Measurements from ENCODE around the gene CYTH3.

CYTH3 gene

DNA sequence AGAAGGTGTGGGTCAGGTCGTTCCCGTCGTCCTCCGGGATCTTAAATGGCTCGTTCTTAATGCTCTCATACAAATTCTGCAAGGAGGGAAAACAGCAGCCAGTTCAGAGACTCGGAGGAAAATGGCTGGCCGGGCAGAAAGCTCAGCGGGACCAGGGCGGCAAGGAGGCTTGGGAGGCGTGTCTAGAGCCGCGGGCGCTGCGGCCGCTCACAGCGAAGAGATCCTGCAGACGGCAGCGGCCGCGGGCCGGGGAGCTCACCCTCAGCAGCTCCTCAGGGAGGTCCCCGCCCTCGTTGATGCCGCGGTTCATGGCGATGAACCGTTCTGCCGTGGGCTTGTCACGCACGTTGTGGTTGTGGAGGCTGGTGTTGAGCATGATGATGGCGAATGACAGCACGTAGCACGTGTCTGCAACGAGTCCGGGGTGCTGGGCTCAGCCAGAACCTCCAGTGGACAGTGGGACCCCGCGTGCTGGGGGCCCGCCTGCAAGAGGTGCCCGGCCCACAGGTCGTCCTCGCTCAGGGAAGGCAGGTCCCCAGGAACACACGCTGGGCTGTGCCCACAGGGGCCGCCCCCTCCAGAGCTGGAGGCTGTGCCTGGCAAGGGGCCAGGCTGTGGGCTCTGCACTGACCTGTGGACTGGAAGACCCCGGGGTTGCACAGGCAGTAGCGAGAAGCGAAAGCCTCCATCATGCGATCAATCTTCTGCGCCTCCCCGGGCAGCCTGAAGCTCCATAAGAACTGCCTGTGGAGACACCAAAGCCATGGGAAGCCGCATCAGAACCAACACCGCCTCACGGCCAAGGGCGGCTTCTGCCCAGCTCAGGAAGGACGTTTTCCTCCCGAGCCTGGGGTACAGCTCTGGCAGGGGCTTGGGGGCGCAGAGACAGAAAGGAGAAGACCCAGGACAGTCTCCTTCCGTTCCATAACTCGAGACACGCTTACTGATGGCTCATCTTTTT, 101.6 kb downstream of the CYTH3 start:
- H3K36me3 Mint-ChIP-seq (ENCODE audit: low read depth), result peaks cover 24% of the 10 kb centered on the region
- TF ChIP-seq, protein P1, sequence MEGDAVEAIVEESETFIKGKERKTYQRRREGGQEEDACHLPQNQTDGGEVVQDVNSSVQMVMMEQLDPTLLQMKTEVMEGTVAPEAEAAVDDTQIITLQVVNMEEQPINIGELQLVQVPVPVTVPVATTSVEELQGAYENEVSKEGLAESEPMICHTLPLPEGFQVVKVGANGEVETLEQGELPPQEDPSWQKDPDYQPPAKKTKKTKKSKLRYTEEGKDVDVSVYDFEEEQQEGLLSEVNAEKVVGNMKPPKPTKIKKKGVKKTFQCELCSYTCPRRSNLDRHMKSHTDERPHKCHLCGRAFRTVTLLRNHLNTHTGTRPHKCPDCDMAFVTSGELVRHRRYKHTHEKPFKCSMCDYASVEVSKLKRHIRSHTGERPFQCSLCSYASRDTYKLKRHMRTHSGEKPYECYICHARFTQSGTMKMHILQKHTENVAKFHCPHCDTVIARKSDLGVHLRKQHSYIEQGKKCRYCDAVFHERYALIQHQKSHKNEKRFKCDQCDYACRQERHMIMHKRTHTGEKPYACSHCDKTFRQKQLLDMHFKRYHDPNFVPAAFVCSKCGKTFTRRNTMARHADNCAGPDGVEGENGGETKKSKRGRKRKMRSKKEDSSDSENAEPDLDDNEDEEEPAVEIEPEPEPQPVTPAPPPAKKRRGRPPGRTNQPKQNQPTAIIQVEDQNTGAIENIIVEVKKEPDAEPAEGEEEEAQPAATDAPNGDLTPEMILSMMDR (IDR thresholded peaks at IDR 0.05), result no peak
- no peak overlapping the region for H3K27ac Mint-ChIP-seq
- H3K4me1 Mint-ChIP-seq, result peaks cover 73% of the 10 kb centered on the region
- H3K27me3 Mint-ChIP-seq (ENCODE audit: low read depth, poor library complexity), result no peaks in the 10 kb centered on the region
- no peaks in the 10 kb centered on the region for H3K9me3 Mint-ChIP-seq
- DNase-seq, result no peak
- no peak overlapping the region for H3K4me3 Mint-ChIP-seq

DNA sequence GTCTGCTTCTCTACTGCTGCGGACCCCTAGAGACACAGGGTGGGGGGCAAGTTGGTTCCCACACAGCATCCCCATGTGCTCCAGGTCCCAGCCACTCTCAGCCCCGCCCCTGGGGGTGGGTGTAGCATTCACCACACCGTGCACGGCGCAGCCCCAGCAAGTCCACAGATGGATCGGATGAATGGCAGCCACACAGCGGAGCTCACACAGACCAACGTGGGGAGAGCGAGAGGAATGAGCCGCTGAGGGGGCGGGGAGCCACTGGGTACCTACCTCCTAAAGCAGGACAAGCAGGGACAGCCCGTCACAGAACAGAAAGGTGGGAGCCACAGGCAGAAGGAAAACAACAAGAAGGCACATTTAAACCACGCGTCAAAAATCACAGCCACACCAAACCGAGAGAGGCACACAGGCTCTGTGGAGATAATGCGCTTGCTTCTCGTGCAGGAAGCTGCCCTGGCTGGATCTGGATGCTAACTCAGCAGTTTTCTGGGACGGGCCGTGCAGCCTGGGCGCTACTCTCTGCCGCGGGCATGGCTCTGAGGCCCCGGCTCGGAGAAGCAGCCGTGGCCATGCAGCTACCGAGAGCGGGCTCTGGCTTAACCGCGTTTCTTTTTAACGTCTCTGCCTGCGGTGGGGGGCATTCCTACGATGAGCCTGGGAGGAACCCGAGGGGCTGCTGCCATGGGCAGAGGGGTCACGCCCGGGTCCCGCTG, 102.5 kb downstream of the CYTH3 start:
- Mint-ChIP-seq H3K27me3 (ENCODE audit: low read depth, poor library complexity) (no peaks in the 10 kb centered on the region), H3K9me3 (no peaks in the 10 kb centered on the region)

DNA sequence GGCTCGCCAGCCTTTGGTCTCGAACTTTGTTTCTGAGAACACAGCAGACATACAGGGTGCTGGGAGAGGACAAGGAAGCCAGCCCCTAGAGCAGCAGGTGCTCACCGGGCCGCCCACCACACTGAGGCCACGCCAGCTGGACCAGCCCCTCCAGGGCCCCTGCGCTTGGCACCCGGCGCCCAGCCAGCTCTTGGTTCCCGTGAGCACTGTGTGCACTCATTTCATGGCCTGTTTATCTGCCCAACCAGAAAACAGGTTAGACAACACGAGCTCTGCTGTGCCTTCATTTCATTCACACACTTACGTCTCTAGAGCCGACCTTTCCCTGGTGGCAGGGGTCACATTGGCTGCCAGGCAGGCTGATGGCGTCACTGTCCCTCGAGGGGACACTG, 104.0 kb downstream of the CYTH3 start:
- DNase-seq, result no peak
- H3K27me3 Mint-ChIP-seq (ENCODE audit: low read depth, poor library complexity), result no peaks in the 10 kb centered on the region
- H3K4me3 Mint-ChIP-seq, result no peak overlapping the region
- no peaks in the 10 kb centered on the region for H3K9me3 Mint-ChIP-seq
- H3K4me1 Mint-ChIP-seq, result peaks cover 86% of the 10 kb centered on the region
- TF ChIP-seq, protein P1 (IDR thresholded peaks at IDR 0.05), result no peak
- peak overlapping the region; percentile 96 for H3K27ac Mint-ChIP-seq
- peaks cover 26% of the 10 kb centered on the region for H3K36me3 Mint-ChIP-seq (ENCODE audit: low read depth)

More for the DNA sequence above, 102.5 kb downstream of the CYTH3 start:
- TF ChIP-seq, protein P1 (IDR thresholded peaks at IDR 0.05), result no peak
- Mint-ChIP-seq H3K4me1 (peaks cover 81% of the 10 kb centered on the region), H3K4me3 (peak overlapping the region; percentile 64), H3K36me3 (ENCODE audit: low read depth) (peaks cover 24% of the 10 kb centered on the region), H3K27ac (peak overlapping the region; percentile 94)
- no peak for DNase-seq

DNA sequence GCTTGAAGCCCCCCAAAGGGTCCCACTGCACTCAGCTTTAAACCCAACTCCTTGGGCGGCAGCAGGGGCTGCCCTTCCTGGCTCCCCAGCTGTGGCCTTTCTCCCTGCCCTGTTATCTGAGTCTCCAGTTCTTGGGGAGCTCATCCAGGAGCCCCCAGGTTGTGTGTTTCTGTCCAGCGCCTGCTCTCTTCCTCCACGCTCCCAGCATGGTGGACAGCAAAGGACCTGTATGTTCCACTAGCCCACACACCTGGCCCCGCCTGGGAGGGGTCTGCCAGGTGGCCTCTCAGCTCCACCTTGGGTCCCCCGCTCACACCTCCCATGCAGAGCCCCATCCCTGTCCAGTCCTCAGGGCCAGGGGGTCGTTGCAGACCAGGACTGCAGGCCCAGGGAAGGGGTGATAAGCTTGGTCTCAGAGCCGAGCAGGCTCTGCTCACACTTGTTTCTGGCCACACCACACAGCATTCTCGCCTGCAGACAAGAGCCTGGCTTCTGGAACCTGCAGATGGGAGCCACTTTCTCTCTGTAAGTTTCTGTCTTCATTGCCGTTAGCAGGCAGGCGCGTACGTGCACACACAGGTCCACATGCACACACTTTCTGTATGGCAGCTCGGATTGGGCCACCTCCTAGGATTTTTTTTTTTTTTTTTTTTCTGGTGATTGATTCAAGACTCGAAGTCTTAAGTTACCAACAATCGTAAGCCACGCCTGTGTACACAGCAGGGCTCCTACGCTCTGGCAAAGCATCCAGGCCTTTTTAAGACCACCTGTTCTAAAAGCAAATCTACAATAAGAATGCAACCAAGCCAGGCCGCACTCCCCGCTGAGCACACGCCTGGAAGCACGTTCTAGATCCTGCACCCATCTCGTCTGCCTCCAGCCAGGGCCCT, 104.6 kb downstream of the CYTH3 start:
- peak overlapping the region; percentile 96 for H3K27ac Mint-ChIP-seq
- peaks cover 84% of the 10 kb centered on the region for H3K4me1 Mint-ChIP-seq
- no peak for DNase-seq
- H3K4me3 Mint-ChIP-seq, result peak overlapping the region; percentile 66
- H3K36me3 Mint-ChIP-seq (ENCODE audit: low read depth), result peaks cover 20% of the 10 kb centered on the region
- no peaks in the 10 kb centered on the region for H3K9me3 Mint-ChIP-seq
- H3K27me3 Mint-ChIP-seq (ENCODE audit: low read depth, poor library complexity), result no peaks in the 10 kb centered on the region
- TF ChIP-seq, protein P1 (IDR thresholded peaks at IDR 0.05), result no peak

DNA sequence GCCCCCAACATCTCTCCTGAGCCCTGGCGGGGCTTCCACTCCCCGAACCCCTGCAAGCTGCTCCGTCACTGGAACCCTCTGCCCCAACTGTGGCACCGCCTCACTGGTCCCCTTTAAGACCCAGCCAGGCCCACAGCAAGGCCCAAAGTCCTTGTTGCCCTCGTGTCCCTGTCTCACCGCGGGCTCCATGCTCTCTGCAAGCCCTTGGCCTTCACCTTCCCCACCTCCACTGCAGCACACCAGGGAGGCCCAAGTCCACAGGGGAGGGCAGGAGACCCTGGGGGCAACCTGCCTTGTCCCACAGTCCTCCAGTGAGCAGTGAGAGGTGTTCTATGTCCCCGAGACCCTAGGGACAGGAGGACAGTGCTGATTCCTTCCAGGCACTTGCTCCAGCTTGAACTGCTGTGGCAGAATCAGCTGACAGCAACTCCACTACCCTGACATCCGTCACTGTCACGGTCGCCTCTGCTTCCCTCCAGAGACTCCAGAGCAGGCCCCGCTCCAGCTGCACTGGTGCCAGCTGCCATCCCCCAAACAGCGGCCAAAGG, 105.3 kb downstream of the CYTH3 start:
- H3K27ac Mint-ChIP-seq, result peak overlapping the region; percentile 96
- H3K4me1 Mint-ChIP-seq, result peaks cover 77% of the 10 kb centered on the region
- peaks cover 16% of the 10 kb centered on the region for H3K36me3 Mint-ChIP-seq (ENCODE audit: low read depth)
- H3K9me3 Mint-ChIP-seq, result no peaks in the 10 kb centered on the region
- peak; percentile 32 for DNase-seq
- no peaks in the 10 kb centered on the region for H3K27me3 Mint-ChIP-seq (ENCODE audit: low read depth, poor library complexity)
- H3K4me3 Mint-ChIP-seq, result peak overlapping the region; percentile 66
- TF ChIP-seq, protein P1 (IDR thresholded peaks at IDR 0.05), result no peak

All from nephron progenitor cell (in vitro differentiated cells).